HepG2 (cell line): ENCODE measurements around the gene CAMK1. TPM values are rescaled to one million over a fixed set of nuclear protein-coding genes. Genes with fewer than 3 reads are reported as not detected.

ENCODE experiments used
- BCLAF1 ChIP-seq: fragments of 450-650 bp; IDR thresholded peaks from 2 replicates; pipeline ENCODE4 v1.6.1; 2017; ENCODE audit warnings: mild to moderate bottlenecking
- GPN1 ChIP-seq: sonication (generic); formaldehyde crosslinking; IDR thresholded peaks from 2 replicates; pipeline ENCODE4 v1.5.1; 2020; ENCODE audit warnings: missing genetic modification reagents, borderline replicate concordance
- KDM2A ChIP-seq: sonication (generic); formaldehyde crosslinking; IDR thresholded peaks from 2 replicates; pipeline ENCODE4 v1.4.0; 2020; ENCODE audit warnings: low read depth, missing genetic modification reagents, borderline replicate concordance
- NFE2L1 ChIP-seq: sonication (generic); formaldehyde crosslinking; IDR thresholded peaks from 2 replicates; pipeline ENCODE4 v1.4.0; 2020; ENCODE audit warnings: missing genetic modification reagents, mild to moderate bottlenecking, borderline replicate concordance
- POGK ChIP-seq: sonication (generic); formaldehyde crosslinking; conservative IDR thresholded peaks from 2 replicates; pipeline ENCODE4 v1.8.0; 2022; ENCODE audit warnings: mild to moderate bottlenecking, moderate library complexity, missing genetic modification reagents
- TAF15 ChIP-seq: fragments of 200-400 bp; formaldehyde crosslinking; IDR thresholded peaks from one replicate; pipeline ENCODE4 v1.6.1; 2018; ENCODE audit warnings: mild to moderate bottlenecking, low read depth, low read length; ENCODE audit not compliant: poor library complexity, severe bottlenecking
- TBX2 ChIP-seq: sonication (generic); formaldehyde crosslinking; IDR thresholded peaks from 2 replicates; pipeline ENCODE4 v1.5.0; 2020; ENCODE audit warnings: missing genetic modification reagents, mild to moderate bottlenecking, borderline replicate concordance
- ZFP37 ChIP-seq: sonication (generic); formaldehyde crosslinking; IDR thresholded peaks from 2 replicates; pipeline ENCODE4 v1.4.0; 2020; ENCODE audit warnings: missing genetic modification reagents, borderline replicate concordance
- ZNF335 ChIP-seq: sonication (generic); formaldehyde crosslinking; IDR thresholded peaks from 2 replicates; pipeline ENCODE4 v1.4.0; 2020; ENCODE audit warnings: missing genetic modification reagents
- ZNF850 ChIP-seq: sonication (generic); formaldehyde crosslinking; conservative IDR thresholded peaks from 2 replicates; pipeline ENCODE4 v1.9.0; 2021; ENCODE audit warnings: mild to moderate bottlenecking, missing genetic modification reagents
- polyA plus RNA-seq, 8 experiments: library from polyadenylated mRNA; depleted of rRNA in 3 of 8; stranded (reverse) in 7 of 8; unstranded in 1 of 8; fragments of >200 nt; fragmentation: Illumina TruSeq in 4 of 8; extraction: Trizol in 4 of 8; gene quantifications; 2 replicates each; pipeline versions ENCODE4 v1.2.1 to v1.2.3, GENCODE V29; 2011 to 2016; ENCODE audit warnings: low read depth in 4 of 8, missing spikeins in 1 of 8, mixed read lengths in 1 of 8; ENCODE audit not compliant: insufficient read depth in 1 of 8
- total RNA-seq, 5 experiments: library from RNA; depleted of rRNA; stranded (reverse); fragments of >200 nt; fragmentation: Illumina TruSeq; extraction: Trizol; gene quantifications; 2 replicates each; pipeline ENCODE4 v1.2.3, GENCODE V29; 2016; ENCODE audit warnings: low read depth in 1 of 5
- TF ChIP-seq, protein P1 (sequence below): sonication (generic); formaldehyde crosslinking; IDR thresholded peaks from 2 replicates; pipeline ENCODE4 v1.5.0; 2020; ENCODE audit warnings: missing genetic modification reagents
- TF ChIP-seq, protein P2 (sequence below): sonication (generic); formaldehyde crosslinking; IDR thresholded peaks from 2 replicates; pipeline ENCODE4 v1.5.0; 2020; ENCODE audit warnings: mild to moderate bottlenecking, missing genetic modification reagents, borderline replicate concordance

CAMK1 gene
- total and polyA plus RNA-seq, 2 of the 13 experiments (the other 11 are each of a cell fraction or from before 2014, with no cell fraction given), result 26.4 to 53.3 TPM

DNA sequence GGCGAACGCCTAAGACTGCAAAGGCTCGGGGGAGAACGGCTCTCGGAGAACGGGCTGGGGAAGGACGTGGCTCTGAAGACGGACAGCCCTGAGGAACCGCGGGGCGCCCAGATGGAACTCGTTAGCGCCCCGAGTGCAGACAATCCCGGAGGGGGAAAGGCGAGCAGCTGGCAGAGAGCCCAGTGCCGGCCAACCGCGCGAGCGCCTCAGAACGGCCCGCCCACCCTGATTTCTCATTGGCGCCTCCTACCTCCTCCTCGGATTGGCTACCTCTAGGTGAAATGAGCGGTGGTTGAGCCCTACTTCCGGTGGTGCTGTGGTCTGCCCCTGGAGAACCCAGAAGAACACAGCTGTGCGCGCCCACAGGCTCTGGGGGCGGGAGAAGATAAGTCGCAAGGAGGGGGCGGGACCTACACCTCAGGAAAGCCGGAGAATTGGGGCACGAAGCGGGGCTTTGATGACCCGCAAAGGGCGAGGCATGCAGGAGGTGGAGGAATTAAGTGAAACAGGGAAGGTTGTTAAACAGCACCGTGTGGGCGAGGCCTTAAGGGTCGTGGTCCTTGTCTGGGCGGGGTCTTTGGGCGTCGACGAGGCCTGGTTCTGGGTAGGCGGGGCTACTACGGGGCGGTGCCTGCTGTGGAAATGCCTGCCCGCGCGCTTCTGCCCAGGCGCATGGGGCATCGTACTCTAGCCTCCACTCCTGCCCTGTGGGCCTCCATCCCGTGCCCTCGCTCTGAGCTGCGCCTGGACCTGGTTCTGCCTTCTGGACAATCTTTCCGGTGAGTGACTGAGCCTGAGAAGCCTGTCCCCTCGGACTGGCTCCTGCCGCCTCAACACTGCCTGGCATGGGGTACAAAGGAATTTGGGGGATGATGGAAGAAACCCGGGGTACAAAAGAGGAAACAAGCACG is 19.8 kb downstream of the CAMK1 start, which contains the start of gene OGG1 (continued):
- TF ChIP-seq BCLAF1 (no peak), TAF15 (no peak), ZFP37 (peak; percentile 72; the same call in 1 of the 2 replicates), GPN1 (CRISPR knock-in tag) (no peak), NFE2L1 (CRISPR knock-in tag) (no peak), TBX2 (CRISPR knock-in tag) (peak; percentile 55; the same call in 1 of the 2 replicates), KDM2A (CRISPR knock-in tag) (peak; percentile 80), POGK (CRISPR knock-in tag) (no peak; the same call in 1 of the 2 replicates), ZNF335 (CRISPR knock-in tag) (no peak), ZNF850 (no peak)
- TF ChIP-seq, protein P1, sequence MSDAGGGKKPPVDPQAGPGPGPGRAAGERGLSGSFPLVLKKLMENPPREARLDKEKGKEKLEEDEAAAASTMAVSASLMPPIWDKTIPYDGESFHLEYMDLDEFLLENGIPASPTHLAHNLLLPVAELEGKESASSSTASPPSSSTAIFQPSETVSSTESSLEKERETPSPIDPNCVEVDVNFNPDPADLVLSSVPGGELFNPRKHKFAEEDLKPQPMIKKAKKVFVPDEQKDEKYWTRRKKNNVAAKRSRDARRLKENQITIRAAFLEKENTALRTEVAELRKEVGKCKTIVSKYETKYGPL (CRISPR knock-in tag), result no peak
- TF ChIP-seq, protein P2, sequence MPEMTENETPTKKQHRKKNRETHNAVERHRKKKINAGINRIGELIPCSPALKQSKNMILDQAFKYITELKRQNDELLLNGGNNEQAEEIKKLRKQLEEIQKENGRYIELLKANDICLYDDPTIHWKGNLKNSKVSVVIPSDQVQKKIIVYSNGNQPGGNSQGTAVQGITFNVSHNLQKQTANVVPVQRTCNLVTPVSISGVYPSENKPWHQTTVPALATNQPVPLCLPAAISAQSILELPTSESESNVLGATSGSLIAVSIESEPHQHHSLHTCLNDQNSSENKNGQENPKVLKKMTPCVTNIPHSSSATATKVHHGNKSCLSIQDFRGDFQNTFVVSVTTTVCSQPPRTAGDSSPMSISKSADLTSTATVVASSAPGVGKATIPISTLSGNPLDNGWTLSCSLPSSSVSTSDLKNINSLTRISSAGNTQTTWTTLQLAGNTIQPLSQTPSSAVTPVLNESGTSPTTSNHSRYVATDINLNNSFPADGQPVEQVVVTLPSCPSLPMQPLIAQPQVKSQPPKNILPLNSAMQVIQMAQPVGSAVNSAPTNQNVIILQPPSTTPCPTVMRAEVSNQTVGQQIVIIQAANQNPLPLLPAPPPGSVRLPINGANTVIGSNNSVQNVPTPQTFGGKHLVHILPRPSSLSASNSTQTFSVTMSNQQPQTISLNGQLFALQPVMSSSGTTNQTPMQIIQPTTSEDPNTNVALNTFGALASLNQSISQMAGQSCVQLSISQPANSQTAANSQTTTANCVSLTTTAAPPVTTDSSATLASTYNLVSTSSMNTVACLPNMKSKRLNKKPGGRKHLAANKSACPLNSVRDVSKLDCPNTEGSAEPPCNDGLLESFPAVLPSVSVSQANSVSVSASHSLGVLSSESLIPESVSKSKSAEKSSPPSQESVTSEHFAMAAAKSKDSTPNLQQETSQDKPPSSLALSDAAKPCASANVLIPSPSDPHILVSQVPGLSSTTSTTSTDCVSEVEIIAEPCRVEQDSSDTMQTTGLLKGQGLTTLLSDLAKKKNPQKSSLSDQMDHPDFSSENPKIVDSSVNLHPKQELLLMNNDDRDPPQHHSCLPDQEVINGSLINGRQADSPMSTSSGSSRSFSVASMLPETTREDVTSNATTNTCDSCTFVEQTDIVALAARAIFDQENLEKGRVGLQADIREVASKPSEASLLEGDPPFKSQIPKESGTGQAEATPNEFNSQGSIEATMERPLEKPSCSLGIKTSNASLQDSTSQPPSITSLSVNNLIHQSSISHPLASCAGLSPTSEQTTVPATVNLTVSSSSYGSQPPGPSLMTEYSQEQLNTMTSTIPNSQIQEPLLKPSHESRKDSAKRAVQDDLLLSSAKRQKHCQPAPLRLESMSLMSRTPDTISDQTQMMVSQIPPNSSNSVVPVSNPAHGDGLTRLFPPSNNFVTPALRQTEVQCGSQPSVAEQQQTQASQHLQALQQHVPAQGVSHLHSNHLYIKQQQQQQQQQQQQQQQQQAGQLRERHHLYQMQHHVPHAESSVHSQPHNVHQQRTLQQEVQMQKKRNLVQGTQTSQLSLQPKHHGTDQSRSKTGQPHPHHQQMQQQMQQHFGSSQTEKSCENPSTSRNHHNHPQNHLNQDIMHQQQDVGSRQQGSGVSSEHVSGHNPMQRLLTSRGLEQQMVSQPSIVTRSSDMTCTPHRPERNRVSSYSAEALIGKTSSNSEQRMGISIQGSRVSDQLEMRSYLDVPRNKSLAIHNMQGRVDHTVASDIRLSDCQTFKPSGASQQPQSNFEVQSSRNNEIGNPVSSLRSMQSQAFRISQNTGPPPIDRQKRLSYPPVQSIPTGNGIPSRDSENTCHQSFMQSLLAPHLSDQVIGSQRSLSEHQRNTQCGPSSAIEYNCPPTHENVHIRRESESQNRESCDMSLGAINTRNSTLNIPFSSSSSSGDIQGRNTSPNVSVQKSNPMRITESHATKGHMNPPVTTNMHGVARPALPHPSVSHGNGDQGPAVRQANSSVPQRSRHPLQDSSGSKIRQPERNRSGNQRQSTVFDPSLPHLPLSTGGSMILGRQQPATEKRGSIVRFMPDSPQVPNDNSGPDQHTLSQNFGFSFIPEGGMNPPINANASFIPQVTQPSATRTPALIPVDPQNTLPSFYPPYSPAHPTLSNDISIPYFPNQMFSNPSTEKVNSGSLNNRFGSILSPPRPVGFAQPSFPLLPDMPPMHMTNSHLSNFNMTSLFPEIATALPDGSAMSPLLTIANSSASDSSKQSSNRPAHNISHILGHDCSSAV (CRISPR knock-in tag), result no peak
